Activated B cell treated with CpG ODN at 0.5 μM for 24 hours (primary cell): ENCODE measurements around the gene PPP1R16B. TPM values are rescaled to one million over a fixed set of nuclear protein-coding genes. Genes with fewer than 3 reads are reported as not detected.

Experiments used
- ATAC-seq: fragments of 200-7000 bp; cut with Tn5 transposase; one replicate; pipeline ENCODE4 v1.10.0; 2021; ENCODE audit warnings: low read depth, mild to moderate bottlenecking, moderate library complexity
- CTCF ChIA-PET: fragments of 350-600 bp; sonication (Branson Sonifier 250); formaldehyde crosslinking; loops from one replicate; lab custom pipeline; 2021; ENCODE audit warnings: antibody characterized with exemption; lab: Charles Lee
- POLR2A ChIA-PET: fragments of 350-600 bp; sonication (Branson Sonifier 250); formaldehyde crosslinking; loops from one replicate; lab custom pipeline; 2021; ENCODE audit warnings: antibody characterized with exemption; lab: Charles Lee
- DNase-seq: peaks from one replicate; pipeline ENCODE4 v3.0.0; 2022
- H3K27ac Mint-ChIP-seq: one replicate; pipeline ENCODE4 v1.8.0; 2020; ENCODE audit warnings: mixed read lengths
- H3K27me3 Mint-ChIP-seq: one replicate; pipeline ENCODE4 v1.8.0; 2021; ENCODE audit warnings: mixed read lengths
- H3K36me3 Mint-ChIP-seq: one replicate; pipeline ENCODE4 v1.8.0; 2021; ENCODE audit warnings: low read depth, mixed read lengths
- H3K4me1 Mint-ChIP-seq: one replicate; pipeline ENCODE4 v1.8.0; 2021; ENCODE audit warnings: mixed read lengths
- H3K4me3 Mint-ChIP-seq: one replicate; pipeline ENCODE4 v1.8.0; 2020; ENCODE audit warnings: mild to moderate bottlenecking, mixed read lengths
- H3K9me3 Mint-ChIP-seq: one replicate; pipeline ENCODE4 v1.8.0; 2020; ENCODE audit warnings: mixed read lengths
- intact Hi-C: fragments of 100-400 bp; cut with micrococcal nuclease; formaldehyde crosslinking; loops from one replicate; pipeline ENCODE4 v1.15.1; 2024
- total RNA-seq: library from RNA; stranded (reverse); gene quantifications from 2 replicates; pipeline ENCODE4 v1.2.3, GENCODE V29; 2022
- TF ChIP-seq, protein P1 (sequence below): fragments of 200-600 bp; IDR thresholded peaks from one replicate; pipeline ENCODE4 v1.8.0; 2022; ENCODE audit warnings: antibody characterized with exemption, mild to moderate bottlenecking

Gene PPP1R16B
- total RNA-seq, 1 donor from 2014 or later = 99.3 TPM

DNA sequence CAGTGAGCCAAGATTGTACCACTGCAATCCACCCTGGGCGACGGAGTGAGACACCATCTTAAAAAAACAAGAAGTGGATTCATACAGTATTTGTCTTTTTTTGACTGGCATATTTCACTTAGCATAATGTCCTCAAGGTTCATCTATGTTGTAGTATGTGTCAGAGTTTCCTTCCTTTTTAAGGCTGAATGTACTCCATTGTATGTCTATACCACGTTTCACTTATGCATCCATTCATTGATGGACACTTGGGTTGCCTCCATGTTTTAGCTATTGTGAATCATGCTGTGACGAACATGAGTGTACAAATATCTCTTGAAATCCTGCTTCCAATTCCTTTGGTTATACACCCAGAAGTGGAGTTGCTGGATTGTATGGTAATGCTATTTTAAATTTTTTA lies 91.8 kb downstream of the PPP1R16B start:
- CTCF ChIA-PET = interaction anchor here (1.1 kb wide), 1 partner anchor 250 kb away, joined by 3 read pairs; no protein-coding TSS in a partner anchor
- no peaks in the 10 kb centered on the region for H3K9me3 Mint-ChIP-seq
- DNase-seq (no peak), ATAC-seq (no peak)
- peaks cover 70% of the 10 kb centered on the region for H3K36me3 Mint-ChIP-seq
- no peak overlapping the region for H3K27ac Mint-ChIP-seq
- H3K4me3 Mint-ChIP-seq = no peak overlapping the region
- peaks cover 36% of the 10 kb centered on the region for H3K4me1 Mint-ChIP-seq
- TF ChIP-seq, protein P1, sequence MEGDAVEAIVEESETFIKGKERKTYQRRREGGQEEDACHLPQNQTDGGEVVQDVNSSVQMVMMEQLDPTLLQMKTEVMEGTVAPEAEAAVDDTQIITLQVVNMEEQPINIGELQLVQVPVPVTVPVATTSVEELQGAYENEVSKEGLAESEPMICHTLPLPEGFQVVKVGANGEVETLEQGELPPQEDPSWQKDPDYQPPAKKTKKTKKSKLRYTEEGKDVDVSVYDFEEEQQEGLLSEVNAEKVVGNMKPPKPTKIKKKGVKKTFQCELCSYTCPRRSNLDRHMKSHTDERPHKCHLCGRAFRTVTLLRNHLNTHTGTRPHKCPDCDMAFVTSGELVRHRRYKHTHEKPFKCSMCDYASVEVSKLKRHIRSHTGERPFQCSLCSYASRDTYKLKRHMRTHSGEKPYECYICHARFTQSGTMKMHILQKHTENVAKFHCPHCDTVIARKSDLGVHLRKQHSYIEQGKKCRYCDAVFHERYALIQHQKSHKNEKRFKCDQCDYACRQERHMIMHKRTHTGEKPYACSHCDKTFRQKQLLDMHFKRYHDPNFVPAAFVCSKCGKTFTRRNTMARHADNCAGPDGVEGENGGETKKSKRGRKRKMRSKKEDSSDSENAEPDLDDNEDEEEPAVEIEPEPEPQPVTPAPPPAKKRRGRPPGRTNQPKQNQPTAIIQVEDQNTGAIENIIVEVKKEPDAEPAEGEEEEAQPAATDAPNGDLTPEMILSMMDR = no peak
- POLR2A ChIA-PET = no interaction called here
- intact Hi-C loops = no loop called here
- no peaks in the 10 kb centered on the region for H3K27me3 Mint-ChIP-seq

DNA sequence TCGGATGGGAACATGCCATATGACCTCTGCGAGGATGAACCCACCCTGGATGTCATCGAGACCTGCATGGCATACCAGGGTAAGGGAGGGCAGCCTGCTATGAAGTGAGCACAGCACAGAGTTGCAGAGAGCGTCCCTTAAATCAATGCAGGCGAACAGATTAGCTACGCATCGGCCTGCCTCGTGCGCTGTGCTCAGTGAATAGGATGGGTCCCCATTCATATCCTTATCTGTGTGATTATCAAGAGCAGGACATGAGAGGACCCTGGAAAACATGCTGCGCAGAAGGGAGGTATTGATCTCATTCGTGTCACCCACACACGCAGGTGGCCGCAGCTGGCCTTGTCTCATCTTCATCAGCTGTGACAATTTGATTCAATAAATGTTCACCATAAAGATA lies 95.1 kb downstream of the PPP1R16B start:
- H3K36me3 Mint-ChIP-seq = peaks cover 90% of the 10 kb centered on the region

DNA sequence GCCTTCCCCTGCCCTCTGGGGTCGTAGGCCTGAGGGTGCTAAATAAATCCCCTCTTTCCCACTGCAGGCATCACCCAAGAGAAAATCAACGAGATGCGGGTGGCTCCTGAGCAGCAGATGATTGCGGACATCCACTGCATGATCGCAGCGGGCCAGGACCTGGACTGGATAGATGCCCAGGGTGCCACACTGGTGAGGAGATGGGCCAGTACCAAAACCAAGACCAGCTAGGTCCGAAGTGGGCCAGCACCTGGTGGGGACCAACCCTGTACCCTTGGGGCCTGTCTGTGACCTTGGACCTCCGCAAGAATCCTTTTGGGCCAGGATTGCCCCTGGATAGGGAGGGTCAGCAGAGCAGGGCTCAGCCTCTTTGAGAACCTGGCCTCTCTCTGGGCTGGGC lies 97.1 kb downstream of the PPP1R16B start:
- Mint-ChIP-seq H3K9me3 (no peaks in the 10 kb centered on the region), H3K4me3 (no peak overlapping the region), H3K27ac (no peak overlapping the region), H3K4me1 (peaks cover 4% of the 10 kb centered on the region), H3K27me3 (no peaks in the 10 kb centered on the region), H3K36me3 (peaks cover 92% of the 10 kb centered on the region)
- no peak for DNase-seq
- ATAC-seq = no peak
- ChIA-PET CTCF (no interaction called here), POLR2A (no interaction called here)
- intact Hi-C loops = no loop called here
- TF ChIP-seq, protein P1 = no peak

More for the DNA sequence above, 95.1 kb downstream of the PPP1R16B start:
- H3K4me3 Mint-ChIP-seq = no peak overlapping the region
- peaks cover 10% of the 10 kb centered on the region for H3K4me1 Mint-ChIP-seq
- DNase-seq (no peak), ATAC-seq (no peak)
- intact Hi-C loops = no loop called here
- no peak overlapping the region for H3K27ac Mint-ChIP-seq
- H3K27me3 Mint-ChIP-seq = no peaks in the 10 kb centered on the region
- TF ChIP-seq, protein P1 = no peak
- ChIA-PET POLR2A (no interaction called here), CTCF (interaction anchor here (1.4 kb wide), 1 partner anchor 8 kb away, joined by 4 read pairs; no protein-coding TSS in a partner anchor)
- no peaks in the 10 kb centered on the region for H3K9me3 Mint-ChIP-seq

DNA sequence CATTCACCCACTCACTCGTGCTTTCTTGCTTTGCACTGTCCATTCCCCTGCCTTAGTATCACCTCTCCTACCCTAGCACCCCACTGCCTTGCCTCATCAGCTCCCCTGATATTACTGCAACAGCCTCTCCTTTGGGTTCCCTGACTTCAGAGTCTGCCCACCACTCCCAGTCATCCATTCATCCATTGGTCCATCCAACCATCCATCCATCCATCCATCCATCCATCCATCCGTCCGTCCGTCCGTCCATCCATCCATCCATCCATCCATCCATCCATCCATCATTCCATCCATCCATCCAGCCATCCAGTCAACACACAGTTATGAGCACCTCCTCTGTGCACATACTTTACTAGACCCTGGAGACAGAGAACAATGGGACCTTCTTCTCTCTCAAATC lies 97.8 kb downstream of the PPP1R16B start:
- TF ChIP-seq, protein P1 = no peak
- Mint-ChIP-seq H3K4me1 (peaks cover 3% of the 10 kb centered on the region), H3K27me3 (no peaks in the 10 kb centered on the region), H3K4me3 (no peak overlapping the region), H3K9me3 (no peaks in the 10 kb centered on the region), H3K27ac (no peak overlapping the region), H3K36me3 (peaks cover 92% of the 10 kb centered on the region)
- CTCF ChIA-PET = no interaction called here
- intact Hi-C loops = no loop called here
- ATAC-seq = no peak
- POLR2A ChIA-PET = no interaction called here
- DNase-seq = no peak

DNA sequence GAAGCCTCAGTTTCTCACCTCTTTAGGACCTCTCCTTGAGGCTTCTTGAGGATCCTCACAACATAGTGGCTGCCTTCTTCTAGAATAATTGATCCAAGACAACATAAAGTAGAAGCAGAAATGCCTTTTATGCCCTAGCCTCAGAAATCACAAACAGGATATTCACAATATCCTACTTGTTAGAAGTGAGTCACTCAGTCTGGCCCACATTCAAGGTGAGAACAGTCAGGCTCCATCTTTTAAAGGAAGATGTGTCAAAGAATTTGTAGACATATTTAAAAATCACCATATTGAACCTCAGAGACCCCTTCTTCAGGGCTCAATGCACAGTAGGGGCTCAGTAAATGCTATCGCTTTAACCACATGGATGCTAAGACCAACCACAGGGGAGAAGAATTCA lies 99.9 kb downstream of the PPP1R16B start:
- CTCF ChIA-PET = no interaction called here
- POLR2A ChIA-PET = no interaction called here

More for the DNA sequence above, 99.9 kb downstream of the PPP1R16B start:
- H3K36me3 Mint-ChIP-seq = peaks cover 94% of the 10 kb centered on the region
- DNase-seq (no peak), ATAC-seq (no peak)
- H3K27me3 Mint-ChIP-seq = no peaks in the 10 kb centered on the region
- no peaks in the 10 kb centered on the region for H3K9me3 Mint-ChIP-seq
- no peak overlapping the region for H3K27ac Mint-ChIP-seq
- peaks cover 3% of the 10 kb centered on the region for H3K4me1 Mint-ChIP-seq
- H3K4me3 Mint-ChIP-seq = no peak overlapping the region
- TF ChIP-seq, protein P1 = no peak
- intact Hi-C loops = no loop called here
